ENCODE measurements around the gene DFFB.

DNA sequence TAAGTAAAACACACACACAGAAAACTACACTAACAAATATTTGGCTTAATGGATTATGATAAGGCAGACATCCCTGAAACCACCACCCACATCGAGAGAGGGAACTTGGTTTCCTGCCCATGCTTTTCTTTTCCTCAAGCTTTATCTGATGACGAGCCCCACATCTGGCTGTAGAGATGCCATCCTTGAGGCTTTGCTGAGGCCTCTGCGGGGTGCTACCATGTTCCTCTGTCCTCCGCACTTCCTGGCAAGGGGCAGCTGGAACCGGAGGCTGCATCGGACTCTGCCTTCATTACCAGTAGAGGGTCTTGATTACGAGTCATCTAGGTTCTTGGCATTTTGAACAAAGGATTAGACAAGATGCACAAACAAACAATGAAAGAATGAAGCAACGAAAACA lies 64.5 kb downstream of the DFFB start:
- TF ChIP-seq EP300 (IDR thresholded peaks at IDR 0.05) (no peak), POLR2A (IDR thresholded peaks at IDR 0.05) (no peak)
- TF ChIP-seq, protein P1, sequence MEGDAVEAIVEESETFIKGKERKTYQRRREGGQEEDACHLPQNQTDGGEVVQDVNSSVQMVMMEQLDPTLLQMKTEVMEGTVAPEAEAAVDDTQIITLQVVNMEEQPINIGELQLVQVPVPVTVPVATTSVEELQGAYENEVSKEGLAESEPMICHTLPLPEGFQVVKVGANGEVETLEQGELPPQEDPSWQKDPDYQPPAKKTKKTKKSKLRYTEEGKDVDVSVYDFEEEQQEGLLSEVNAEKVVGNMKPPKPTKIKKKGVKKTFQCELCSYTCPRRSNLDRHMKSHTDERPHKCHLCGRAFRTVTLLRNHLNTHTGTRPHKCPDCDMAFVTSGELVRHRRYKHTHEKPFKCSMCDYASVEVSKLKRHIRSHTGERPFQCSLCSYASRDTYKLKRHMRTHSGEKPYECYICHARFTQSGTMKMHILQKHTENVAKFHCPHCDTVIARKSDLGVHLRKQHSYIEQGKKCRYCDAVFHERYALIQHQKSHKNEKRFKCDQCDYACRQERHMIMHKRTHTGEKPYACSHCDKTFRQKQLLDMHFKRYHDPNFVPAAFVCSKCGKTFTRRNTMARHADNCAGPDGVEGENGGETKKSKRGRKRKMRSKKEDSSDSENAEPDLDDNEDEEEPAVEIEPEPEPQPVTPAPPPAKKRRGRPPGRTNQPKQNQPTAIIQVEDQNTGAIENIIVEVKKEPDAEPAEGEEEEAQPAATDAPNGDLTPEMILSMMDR (IDR thresholded peaks at IDR 0.05), result no peak
